ENCODE results near the gene PRDX3.

Gene PRDX3

DNA sequence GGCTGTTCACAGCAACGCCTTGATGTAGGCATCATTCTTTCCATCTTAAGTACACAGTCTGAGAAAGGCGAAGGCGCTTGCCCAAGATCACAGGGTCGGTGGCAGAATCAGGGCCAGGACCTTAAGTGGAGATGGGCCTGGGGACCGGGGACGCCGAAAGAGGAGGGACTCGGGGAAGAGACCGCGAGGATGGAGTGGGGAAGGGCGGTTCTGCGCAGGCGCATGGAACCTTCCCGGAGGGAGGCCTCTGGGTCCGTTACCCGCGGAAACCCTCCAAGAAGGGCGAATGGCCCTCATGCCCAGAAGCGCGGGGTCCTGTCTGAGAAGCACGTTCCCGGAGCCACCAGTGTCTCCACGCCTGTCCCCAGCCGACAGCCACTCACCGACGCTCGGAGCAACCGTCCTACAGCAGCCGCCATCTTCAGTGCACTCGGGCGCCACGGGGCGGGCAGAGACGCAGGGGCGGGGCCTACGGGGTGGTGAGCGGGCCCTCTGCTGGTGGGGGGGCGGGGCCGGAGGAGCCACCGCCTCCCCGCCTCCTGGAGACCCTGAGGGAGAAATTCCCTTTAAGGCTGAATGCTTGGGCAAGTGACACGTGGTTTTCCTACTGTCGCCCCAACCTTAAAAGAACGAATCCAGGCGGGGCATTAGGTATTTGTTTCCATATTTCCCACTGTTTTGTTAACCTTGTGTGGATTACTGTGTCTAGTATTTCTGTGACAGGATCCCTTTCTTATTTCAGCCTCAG lies at the start of gene PRDX3:
PRDX3 (minus strand) TSS at position 441 of the 748 bp plus-strand sequence; CDS start at position 419, 22 bp downstream.
- peak within 1 kb of the TSS; percentile 96 for H3K4me3 ChIP-seq (ENCODE audit: low read depth, low read length)
- DNase-seq (ENCODE audit: low read depth, low spot score) = peak; percentile 92
- TF ChIP-seq, protein P1, sequence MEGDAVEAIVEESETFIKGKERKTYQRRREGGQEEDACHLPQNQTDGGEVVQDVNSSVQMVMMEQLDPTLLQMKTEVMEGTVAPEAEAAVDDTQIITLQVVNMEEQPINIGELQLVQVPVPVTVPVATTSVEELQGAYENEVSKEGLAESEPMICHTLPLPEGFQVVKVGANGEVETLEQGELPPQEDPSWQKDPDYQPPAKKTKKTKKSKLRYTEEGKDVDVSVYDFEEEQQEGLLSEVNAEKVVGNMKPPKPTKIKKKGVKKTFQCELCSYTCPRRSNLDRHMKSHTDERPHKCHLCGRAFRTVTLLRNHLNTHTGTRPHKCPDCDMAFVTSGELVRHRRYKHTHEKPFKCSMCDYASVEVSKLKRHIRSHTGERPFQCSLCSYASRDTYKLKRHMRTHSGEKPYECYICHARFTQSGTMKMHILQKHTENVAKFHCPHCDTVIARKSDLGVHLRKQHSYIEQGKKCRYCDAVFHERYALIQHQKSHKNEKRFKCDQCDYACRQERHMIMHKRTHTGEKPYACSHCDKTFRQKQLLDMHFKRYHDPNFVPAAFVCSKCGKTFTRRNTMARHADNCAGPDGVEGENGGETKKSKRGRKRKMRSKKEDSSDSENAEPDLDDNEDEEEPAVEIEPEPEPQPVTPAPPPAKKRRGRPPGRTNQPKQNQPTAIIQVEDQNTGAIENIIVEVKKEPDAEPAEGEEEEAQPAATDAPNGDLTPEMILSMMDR (IDR thresholded peaks at IDR 0.05; ENCODE audit: low read depth, low read length) = no peak
- in situ Hi-C loops (cut with HindIII; ENCODE audit: low sequenced_read_pairs) = no loop called here

DNA sequence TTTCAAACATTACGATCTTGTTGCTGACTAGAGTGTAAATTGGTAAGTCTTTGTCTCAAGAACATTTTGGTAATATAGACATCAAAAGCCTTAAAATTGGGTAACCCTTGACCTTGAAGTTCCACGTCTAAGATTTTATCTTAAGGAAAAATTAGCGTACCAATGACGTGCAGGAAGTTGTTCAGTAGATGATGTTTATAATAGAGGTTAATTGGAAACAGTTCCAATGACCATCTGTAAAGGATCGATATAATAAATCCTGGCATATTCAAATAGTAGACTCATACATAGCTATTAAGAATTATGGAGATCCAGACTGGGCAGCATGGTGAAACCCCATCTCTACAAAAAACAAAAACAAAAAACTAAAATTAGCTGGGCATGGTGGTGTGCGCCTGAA lies 49.2 kb upstream of the PRDX3 start:
- in situ Hi-C loops (cut with HindIII; ENCODE audit: low sequenced_read_pairs) = no loop called here
- TF ChIP-seq, protein P1 (IDR thresholded peaks at IDR 0.05; ENCODE audit: low read depth, low read length) = no peak
- no peak overlapping the region for H3K4me3 ChIP-seq (ENCODE audit: low read depth, low read length)
- DNase-seq (ENCODE audit: low read depth, low spot score) = no peak

DNA sequence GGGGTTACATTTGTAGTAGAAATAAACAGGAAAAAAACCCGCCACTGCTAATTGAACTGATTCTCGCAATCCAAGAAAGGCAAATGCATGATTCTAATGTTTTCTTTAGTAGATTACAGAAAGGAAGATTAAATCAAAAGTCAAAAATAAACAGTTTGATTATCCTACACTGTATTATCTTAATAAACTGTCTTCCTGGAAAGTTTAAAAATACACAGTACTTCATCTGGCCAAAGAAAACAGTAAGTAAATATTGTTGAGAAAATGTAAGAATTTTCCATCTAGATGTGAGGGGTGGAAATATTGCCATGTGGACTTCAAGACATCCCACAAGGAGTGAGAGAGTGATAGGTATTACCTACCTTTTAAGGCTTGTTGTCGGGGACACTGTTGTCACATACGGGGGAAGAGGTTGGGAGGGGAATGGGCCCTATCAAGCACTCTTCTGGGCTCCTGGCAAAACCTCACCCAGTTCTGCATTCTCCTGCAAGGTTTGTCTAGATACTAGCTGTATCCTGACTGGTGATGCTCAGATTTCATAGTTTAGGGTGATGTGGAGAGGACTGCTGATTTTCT lies 46.6 kb upstream of the PRDX3 start:
- TF ChIP-seq, protein P1 (IDR thresholded peaks at IDR 0.05; ENCODE audit: low read depth, low read length) = no peak
- in situ Hi-C loops (cut with HindIII; ENCODE audit: low sequenced_read_pairs) = no loop called here
- no peak for DNase-seq (ENCODE audit: low read depth, low spot score)
- no peak overlapping the region for H3K4me3 ChIP-seq (ENCODE audit: low read depth, low read length)

DNA sequence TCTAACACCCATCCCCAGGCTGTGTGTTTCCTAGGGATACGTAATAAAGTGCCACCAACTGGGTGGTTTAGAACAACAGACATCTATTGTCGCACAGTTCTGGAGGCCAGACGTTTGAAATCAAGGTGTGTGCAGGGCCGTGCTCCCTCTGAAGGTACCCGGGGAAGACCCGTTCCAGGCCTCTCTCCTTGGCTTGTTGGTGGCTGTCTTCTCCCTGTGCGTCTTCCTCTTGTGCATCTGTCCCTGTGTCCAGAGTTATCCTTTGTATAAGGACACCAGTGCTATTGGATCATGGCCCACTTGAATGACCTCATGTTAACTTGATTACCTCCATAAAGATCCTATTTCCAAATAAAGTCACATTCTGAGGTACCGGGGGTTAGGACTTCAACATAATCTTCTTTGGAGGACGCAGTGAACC lies 44.4 kb upstream of the PRDX3 start:
- no peak overlapping the region for H3K4me3 ChIP-seq (ENCODE audit: low read depth, low read length)
- TF ChIP-seq, protein P1 (IDR thresholded peaks at IDR 0.05; ENCODE audit: low read depth, low read length) = no peak
- no peak for DNase-seq (ENCODE audit: low read depth, low spot score)
- in situ Hi-C loops (cut with HindIII; ENCODE audit: low sequenced_read_pairs) = no loop called here

DNA sequence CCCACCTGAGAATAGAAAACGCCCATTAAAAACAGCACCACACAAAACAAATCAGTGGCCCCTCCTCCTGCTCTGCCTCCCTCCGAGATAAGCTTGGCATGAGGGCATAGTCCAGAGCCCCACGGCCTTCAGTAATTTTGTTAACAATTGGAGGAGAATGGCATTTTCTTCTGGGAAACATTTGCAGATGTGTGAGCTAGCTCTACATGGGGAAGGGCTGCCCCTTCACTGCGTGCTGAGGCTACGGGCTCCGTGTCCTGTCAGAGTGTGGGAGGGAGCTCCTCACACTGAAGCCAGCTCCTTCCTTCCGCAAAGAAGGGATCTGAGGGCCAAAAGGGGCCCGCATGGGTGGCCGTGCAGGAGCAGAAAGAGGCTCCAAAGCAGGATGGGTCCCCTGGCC lies 43.9 kb upstream of the PRDX3 start:
- in situ Hi-C loops (cut with HindIII; ENCODE audit: low sequenced_read_pairs) = no loop called here
- TF ChIP-seq, protein P1 (IDR thresholded peaks at IDR 0.05; ENCODE audit: low read depth, low read length) = no peak
- no peak for DNase-seq (ENCODE audit: low read depth, low spot score)
- no peak overlapping the region for H3K4me3 ChIP-seq (ENCODE audit: low read depth, low read length)

DNA sequence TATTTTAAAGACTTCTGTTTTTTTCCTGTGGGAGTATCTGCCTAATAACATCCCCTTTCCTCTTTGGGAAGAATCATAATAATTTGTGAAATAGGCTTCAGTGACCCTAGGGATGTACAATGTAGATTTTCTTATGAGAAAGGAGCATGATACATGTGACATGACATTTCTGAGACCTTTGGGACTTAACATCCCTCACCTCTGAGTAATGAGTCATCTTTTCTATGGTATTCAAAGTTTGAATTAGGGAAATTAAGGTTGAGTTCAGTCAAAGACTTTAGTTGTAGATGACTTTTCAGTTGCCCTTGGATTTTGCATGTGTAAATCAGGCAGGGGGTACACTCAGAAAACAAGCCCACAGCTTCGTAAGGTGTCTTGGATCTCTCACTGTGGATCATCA lies 43.1 kb upstream of the PRDX3 start:
- in situ Hi-C loops (cut with HindIII; ENCODE audit: low sequenced_read_pairs) = no loop called here
- no peak overlapping the region for H3K4me3 ChIP-seq (ENCODE audit: low read depth, low read length)
- TF ChIP-seq, protein P1 (IDR thresholded peaks at IDR 0.05; ENCODE audit: low read depth, low read length) = no peak
- no peak for DNase-seq (ENCODE audit: low read depth, low spot score)

Data from astrocyte of the spinal cord (primary cell).